ENCODE measurements around the gene EEFSEC.

DNA sequence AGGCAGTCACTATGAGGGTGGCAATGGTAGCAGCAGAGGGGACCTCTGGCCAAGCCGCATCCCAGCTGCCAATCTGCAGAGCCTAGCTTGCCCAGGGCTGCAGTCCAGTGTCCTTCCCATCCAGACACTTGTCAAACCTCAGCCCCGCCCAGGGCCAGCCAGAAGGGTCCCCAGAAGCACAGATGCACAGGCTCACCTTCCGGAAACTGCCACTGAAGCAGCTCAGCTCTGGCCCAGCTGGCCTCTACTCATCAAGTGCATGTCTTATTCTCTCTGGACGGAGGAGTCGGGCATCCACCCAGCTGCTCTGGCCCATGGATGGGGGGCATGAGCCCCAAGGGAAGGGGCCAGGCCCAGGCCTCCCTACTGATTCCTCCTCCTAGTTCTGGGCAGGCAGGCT is 244.2 kb downstream of the EEFSEC start:
- no peak for TF ChIP-seq POLR2AphosphoS5 (IDR thresholded peaks at IDR 0.05; ENCODE audit: low read depth, low read length)
- TF ChIP-seq POLR2A (IDR thresholded peaks at IDR 0.05; ENCODE audit: low read depth, low read length): no peak

Data from GM12892 (cell line).